SK-N-MC (cell line): ENCODE data around the gene GDPD4.

ENCODE experiments used
- DNase-seq: peaks from one replicate; pipeline ENCODE4 v3.0.0-alpha.2; 2011; ENCODE audit warnings: low read depth, low spot score
- H3K27ac ChIP-seq: fragments of 200-600 bp; sonication (generic); 2 replicates; pipeline ENCODE4 v1.5.1; 2016; ENCODE audit warnings: mixed run types
- H3K36me3 ChIP-seq: fragments of 200-600 bp; sonication (generic); 2 replicates; pipeline ENCODE4 v1.6.1; 2017; ENCODE audit warnings: antibody characterized with exemption, low read length, mixed read lengths; ENCODE audit not compliant: insufficient read depth
- H3K4me3 ChIP-seq: fragments of 200-600 bp; sonication (generic); 2 replicates; pipeline ENCODE4 v1.5.1; 2016
- H3K9ac ChIP-seq: fragments of 200-600 bp; sonication (generic); 2 replicates; pipeline ENCODE4 v1.8.0; 2017; ENCODE audit warnings: mixed run types, mixed read lengths; ENCODE audit not compliant: insufficient read length
- H3K9me3 ChIP-seq: fragments of 200-600 bp; sonication (generic); 2 replicates; pipeline ENCODE4 v1.6.1; 2017; ENCODE audit warnings: low read depth, mild to moderate bottlenecking, antibody characterized with exemption, low read length, moderate library complexity, mixed read lengths
- EZH2 ChIP-seq: fragments of 200-600 bp; sonication (generic); IDR thresholded peaks from one replicate; pipeline ENCODE4 v1.6.1; 2017; ENCODE audit warnings: antibody characterized with exemption
- FOXP2 ChIP-seq: optimal IDR thresholded peaks from 2 replicates; pipeline ENCODE3; 2011; ENCODE audit warnings: mild to moderate bottlenecking, moderate library complexity; ENCODE audit not compliant: insufficient read depth; ENCODE audit errors: extremely low read length, control extremely low read depth
- POLR2AphosphoS5 ChIP-seq: IDR thresholded peaks from 2 replicates; pipeline ENCODE4 v1.6.1; 2012; ENCODE audit warnings: mild to moderate bottlenecking, low read depth, low read length, borderline replicate concordance

Gene GDPD4

DNA sequence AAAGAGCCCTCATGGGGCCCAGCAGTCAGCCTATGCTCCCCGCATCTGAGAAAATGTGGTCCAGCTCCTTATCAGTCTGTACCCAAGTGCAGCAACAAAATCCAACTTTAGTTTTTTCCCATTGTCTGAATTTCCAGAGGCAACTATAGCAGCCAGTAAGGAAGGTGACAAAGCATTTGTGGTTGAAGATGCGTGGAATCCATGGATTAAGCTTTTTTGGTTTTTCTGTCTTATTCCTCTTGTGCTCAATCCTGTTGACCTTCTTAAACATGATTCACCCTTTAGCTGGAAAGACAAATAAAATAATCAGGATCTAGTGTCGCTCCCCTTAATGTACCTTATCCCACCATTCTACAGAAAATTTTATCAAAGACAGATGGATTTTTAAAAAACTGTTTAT, 14.3 kb downstream of the GDPD4 start:
- Histone ChIP-seq H3K27ac (no peak overlapping the region), H3K4me3 (no peak overlapping the region), H3K9ac (no peak overlapping the region), H3K36me3 (no peaks in the 10 kb centered on the region), H3K9me3 (no peaks in the 10 kb centered on the region)
- TF ChIP-seq POLR2AphosphoS5 = no peak
- no peak for TF ChIP-seq FOXP2
- TF ChIP-seq EZH2 = no peak
- no peak for DNase-seq

DNA sequence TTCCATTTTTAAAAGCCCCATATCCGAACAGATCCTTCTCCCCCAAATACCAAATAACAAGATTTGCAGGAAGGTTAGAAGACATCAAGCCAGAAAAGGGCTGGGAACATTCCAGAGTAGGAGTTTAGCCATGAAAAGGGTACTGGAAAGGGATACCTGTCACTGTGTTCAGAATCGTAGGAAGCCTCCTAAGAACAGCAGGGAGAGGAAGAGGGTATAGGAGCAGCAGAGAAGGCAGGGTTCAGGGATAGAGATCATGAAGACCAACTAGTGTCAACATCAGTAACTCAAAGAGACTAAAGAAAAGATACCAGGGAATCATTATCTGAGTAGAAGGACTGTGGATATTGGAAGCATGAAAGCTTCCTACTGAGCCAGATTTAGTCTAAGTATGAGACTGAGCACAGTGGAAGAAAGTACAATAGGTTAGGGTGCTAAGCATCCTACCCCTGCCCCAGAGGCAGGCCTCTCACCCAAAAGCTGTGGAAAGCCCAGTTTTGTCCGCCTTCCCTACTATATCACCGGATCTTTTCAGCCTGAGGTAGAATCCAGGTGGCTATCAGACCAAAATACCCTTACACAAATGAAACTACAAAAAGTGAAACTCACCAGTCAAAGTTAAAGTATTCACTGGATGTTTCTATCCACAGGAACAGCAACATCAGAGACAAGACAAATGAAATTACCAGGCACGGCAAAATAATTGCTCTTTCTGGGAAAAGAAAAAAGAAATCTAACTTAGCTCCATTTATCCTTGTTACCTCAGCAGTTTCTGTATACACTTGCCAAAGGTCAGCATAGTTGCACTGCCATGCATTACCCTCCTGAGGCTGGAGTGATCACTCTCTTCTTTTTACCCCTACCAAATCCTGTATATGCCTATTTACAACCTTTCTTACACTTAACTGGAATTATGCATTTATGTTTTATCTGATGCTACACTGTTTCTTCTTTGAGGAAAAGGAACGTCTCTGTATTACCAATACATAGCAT, 16.7 kb downstream of the GDPD4 start:
- H3K27ac ChIP-seq = no peak overlapping the region
- no peak for DNase-seq
- H3K4me3 ChIP-seq = no peak overlapping the region
- H3K36me3 ChIP-seq = no peaks in the 10 kb centered on the region
- no peaks in the 10 kb centered on the region for H3K9me3 ChIP-seq
- H3K9ac ChIP-seq = no peak overlapping the region
- TF ChIP-seq POLR2AphosphoS5 = no peak
- no peak for TF ChIP-seq EZH2
- TF ChIP-seq FOXP2 = no peak

DNA sequence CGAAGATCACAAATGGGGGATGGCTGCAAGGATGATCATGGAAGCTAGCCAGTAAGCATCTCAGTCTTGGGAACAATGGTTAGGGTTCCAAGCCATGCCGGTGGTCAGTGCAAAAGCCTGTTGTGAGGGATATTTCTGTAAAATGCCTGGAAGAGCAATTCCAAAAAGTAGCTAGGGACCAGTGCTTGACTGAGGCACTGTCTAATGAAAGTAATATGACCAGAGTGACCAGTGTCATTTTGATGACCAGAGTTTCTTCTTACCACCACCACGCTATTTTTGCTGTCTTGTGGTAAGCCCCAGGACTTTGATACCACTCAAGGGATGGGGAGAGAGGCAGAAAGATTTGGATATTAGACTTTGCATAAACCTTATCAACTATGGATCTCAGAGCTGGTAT, 18.4 kb downstream of the GDPD4 start:
- DNase-seq = no peak
- TF ChIP-seq POLR2AphosphoS5 = no peak
- TF ChIP-seq FOXP2 = no peak
- no peak for TF ChIP-seq EZH2
- Histone ChIP-seq H3K4me3 (no peak overlapping the region), H3K9me3 (no peaks in the 10 kb centered on the region), H3K27ac (no peak overlapping the region), H3K9ac (no peak overlapping the region), H3K36me3 (no peaks in the 10 kb centered on the region)

DNA sequence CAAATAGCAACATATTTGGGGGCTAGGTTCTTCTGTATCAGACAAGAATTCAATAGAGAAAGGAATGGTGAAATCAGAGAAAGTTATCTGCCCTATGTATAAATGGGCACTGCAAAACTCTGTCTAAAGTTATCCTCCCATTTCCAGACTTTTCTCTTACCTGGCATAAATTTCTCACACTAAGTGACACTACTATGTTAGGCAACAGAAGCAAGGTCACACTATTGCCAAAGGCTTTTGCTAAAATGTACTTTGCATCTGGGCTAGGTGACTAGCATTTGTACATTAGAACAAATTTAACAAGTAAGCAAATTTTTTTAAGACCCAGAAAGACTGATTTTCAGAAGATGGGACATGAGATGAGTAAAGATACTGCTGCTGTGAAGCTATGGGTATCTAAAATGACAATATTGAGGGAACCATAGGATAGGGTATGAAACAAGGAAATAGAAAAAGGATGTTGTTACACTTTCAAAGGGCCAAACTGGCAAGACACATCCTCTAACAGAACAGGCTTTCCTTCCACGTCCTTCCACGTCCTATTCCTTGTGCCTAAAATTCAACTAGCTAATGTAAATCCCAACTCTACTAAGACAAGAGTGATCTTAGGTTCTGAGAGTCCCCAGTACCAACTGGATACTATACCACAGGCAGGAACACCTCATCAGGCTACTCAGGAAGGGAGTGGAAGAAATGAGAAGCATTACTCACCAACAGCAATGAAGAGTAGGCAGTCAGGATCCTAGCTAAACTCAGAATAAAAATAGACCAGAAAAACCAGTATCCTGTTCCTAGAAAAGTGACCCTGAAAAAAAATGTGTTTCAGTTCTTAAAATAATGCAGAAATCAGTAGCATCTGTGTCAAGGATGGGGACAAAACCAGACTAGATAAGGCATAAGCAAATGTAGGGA, 22.6 kb downstream of the GDPD4 start:
- TF ChIP-seq EZH2 = no peak
- no peak for TF ChIP-seq POLR2AphosphoS5
- TF ChIP-seq FOXP2 = no peak

DNA sequence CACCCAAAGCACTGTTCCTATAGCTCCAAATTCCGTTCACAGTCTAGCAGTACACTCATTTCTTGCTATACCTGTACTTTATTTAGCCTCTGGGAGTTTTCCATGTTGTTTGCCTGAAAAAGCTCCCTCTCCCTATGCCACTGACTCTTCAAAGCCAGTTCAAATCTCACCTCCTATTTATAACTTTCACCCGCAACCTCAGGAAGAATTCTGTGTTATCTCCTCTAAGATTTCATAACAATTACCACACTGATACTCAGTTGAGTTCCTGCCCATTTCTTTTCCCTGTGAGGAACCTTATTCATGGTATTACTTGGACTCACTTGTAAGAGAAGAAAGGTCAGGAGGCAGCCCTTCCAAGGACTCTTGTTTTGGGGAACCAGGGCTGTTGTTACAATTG, 25.2 kb downstream of the GDPD4 start:
- DNase-seq = no peak
- Histone ChIP-seq H3K9ac (no peak overlapping the region), H3K36me3 (no peaks in the 10 kb centered on the region), H3K27ac (no peak overlapping the region), H3K9me3 (no peaks in the 10 kb centered on the region), H3K4me3 (no peak overlapping the region)
- TF ChIP-seq EZH2 (no peak), FOXP2 (no peak), POLR2AphosphoS5 (no peak)

More for the DNA sequence above, 22.6 kb downstream of the GDPD4 start:
- Histone ChIP-seq H3K9ac (no peak overlapping the region), H3K36me3 (no peaks in the 10 kb centered on the region), H3K9me3 (no peaks in the 10 kb centered on the region), H3K27ac (no peak overlapping the region), H3K4me3 (no peak overlapping the region)
- no peak for DNase-seq

DNA sequence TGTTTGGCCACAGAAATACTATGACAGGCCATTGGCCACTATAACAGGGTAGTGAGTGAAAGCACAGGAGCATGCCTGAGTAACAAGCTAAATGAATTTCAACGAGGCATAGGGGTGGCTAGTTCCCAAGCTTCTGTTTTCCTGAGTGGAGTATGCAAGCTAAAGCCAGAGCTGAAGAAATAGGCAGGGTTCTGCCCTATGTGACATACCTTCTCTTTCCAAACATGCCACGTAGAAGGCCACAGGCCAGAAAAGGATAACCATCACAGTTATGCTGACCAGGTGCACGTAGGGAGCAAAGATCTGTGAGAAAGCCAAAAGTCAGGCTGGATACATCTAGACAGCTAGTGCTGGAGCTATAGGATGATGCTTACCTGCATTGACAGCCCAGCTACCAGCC, 30.6 kb downstream of the GDPD4 start:
- no peaks in the 10 kb centered on the region for H3K9me3 ChIP-seq
- no peak for DNase-seq
- H3K27ac ChIP-seq = no peak overlapping the region
- no peaks in the 10 kb centered on the region for H3K36me3 ChIP-seq
- TF ChIP-seq EZH2 (no peak), FOXP2 (no peak), POLR2AphosphoS5 (no peak)
- H3K9ac ChIP-seq = no peak overlapping the region
- no peak overlapping the region for H3K4me3 ChIP-seq

DNA sequence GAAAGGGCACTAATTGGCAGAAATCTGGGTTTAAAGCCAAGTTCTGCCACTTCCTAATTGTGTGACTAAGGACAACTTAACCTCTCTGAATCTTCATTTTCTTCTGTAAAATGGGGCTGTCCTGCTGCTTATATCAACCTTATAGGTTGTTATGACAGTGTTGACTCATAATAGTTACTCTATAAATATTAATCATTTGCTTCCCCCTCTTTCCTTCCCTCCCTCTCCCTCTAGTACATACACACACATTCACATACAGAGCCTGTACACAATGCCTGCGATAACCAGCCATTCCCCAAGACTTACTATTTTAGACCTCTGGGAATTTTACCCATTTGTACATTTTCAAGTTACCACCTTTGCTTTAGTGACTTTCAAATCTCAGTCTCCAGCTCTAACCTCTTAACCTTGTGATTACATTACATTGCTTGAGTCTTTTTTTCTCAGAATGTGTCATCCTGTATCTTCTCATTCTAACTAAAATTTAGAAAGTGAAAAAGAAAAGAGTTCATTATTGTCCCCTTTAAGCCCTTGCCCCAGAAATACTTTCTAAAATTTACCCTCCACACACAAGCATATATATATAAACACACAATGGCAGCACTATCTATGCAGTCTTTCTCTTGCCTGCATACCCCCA, 31.9 kb downstream of the GDPD4 start:
- TF ChIP-seq FOXP2 = no peak
- TF ChIP-seq POLR2AphosphoS5 = no peak
- no peak for TF ChIP-seq EZH2
- no peak for DNase-seq

DNA sequence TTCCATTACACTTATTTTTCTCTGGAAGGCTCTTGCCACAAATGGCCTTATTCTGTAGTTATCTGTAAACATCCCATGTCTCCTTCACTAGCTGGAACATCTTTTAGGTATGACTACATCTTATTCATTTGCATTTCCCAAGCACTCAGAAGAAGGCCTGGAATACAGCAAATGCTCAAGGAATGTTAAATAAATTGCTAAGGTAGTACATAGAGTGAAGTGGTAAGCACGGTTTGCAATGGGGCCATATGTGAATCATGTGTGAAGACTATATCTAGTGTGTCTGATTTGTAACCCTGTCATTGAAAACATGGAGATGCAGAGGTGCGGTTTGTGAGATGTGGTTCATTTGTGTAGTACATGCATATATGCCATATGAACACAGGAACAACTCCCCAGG, 33.5 kb downstream of the GDPD4 start:
- Histone ChIP-seq H3K9ac (no peak overlapping the region), H3K9me3 (no peaks in the 10 kb centered on the region; the same call in 1 of the 2 replicates), H3K4me3 (no peak overlapping the region), H3K27ac (no peak overlapping the region), H3K36me3 (no peaks in the 10 kb centered on the region)
- no peak for DNase-seq
- TF ChIP-seq POLR2AphosphoS5 = no peak
- no peak for TF ChIP-seq FOXP2

More for the DNA sequence above, 31.9 kb downstream of the GDPD4 start:
- no peak overlapping the region for H3K4me3 ChIP-seq
- no peaks in the 10 kb centered on the region for H3K36me3 ChIP-seq
- no peak overlapping the region for H3K27ac ChIP-seq
- H3K9me3 ChIP-seq = no peaks in the 10 kb centered on the region; the same call in 1 of the 2 replicates
- no peak overlapping the region for H3K9ac ChIP-seq
